GM12873 (cell line): ENCODE data around the gene CYTL1.

Source experiments
- CTCF ChIP-seq: IDR thresholded peaks from 2 replicates; pipeline ENCODE4 v1.5.1; 2012; ENCODE audit warnings: low read depth, mild to moderate bottlenecking, moderate library complexity, low read length, control low read depth; ENCODE audit not compliant: insufficient read depth; ENCODE audit errors: missing control alignments

The CYTL1 gene, protein sequence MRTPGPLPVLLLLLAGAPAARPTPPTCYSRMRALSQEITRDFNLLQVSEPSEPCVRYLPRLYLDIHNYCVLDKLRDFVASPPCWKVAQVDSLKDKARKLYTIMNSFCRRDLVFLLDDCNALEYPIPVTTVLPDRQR

GRCh38 chr4:5019274-5019673 lies at the start of gene CYTL1:
CYTL1 (minus strand) TSS chr4:5019458; CDS start chr4:5019445, 13 bp downstream.
- no peak for TF ChIP-seq CTCF

GRCh38 chr4:5067908-5068307 lies 48.6 kb upstream of the CYTL1 start:
- TF ChIP-seq CTCF, result no peak

DNA sequence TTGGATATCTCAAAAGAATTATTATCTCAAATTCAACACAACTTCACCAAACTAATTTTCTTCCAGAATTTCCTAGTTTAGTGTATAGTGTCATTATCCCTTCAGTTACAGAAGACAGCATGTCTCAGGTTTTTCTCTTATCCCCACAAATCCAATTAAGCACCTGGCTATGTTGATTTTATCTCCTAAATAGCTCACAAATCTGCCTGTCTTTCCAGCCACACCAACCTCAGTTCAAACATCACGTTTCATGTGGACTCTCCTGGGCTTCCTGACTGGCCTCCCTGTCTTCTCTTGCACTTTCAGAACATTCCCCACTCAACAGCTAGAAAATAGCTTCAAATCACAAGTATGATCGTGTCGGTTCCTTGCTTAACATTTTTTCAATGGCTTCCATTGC lies 46.8 kb upstream of the CYTL1 start:
- TF ChIP-seq CTCF, result no peak

GRCh38 chr4:5055411-5055810 lies 36.2 kb upstream of the CYTL1 start:
- no peak for TF ChIP-seq CTCF

- no peak for TF ChIP-seq CTCF
Measured at GRCh38 chr4:5054532-5054931, 35.3 kb upstream of the CYTL1 start.

GRCh38 chr4:5052726-5053425 lies 33.6 kb upstream of the CYTL1 start:
- no peak for TF ChIP-seq CTCF

DNA sequence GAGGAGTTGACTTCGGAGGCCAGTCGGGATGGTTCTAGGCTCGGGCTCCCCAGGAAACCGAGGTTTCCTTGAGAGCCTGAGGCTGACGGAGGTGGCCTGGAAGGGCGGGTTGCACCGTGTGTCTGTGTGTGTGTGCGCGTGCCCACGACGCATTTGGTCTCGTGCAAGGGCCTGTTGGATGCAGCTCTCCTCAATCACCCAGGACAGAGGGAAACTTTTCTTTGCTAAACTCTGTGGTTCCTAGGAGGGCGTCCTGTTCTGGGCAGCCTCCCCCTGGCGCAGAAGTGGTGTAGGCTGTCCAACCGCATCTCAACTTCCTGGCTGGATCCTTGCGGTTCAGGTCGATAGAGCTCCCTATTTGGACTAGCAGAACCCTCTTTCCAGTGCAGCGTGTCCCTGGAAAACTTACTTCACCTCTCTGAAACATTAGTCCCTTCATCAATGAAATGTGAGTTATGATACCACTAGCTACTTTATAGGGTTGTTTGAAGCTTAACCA lies 33.0 kb upstream of the CYTL1 start:
- no peak for TF ChIP-seq CTCF
